ENCODE data around the gene SEPTIN12. TPM values are rescaled to one million over a fixed set of nuclear protein-coding genes. Genes with fewer than 3 reads are reported as not detected.

SEPTIN12 gene
- total and polyA plus RNA-seq, 2 of the 8 experiments (the other 6 are each of a cell fraction or from before 2014, with no cell fraction given) = 0.24 TPM; not detected in 1

GRCh38 chr16:4836727-4837126 is 48.6 kb upstream of the SEPTIN12 start (continued):
- TF ChIP-seq JUND (IDR thresholded peaks at IDR 0.05; ENCODE audit: low read length) = no peak

Data from H1 (cell line).